ENCODE results near the gene PSMG1.

GRCh38 chr21:39216290-39216689, 33.0 kb upstream of the PSMG1 start:
- TF ChIP-seq CTCF (IDR thresholded peaks at IDR 0.05; ENCODE audit: insufficient read depth, low read depth, low read length), result no peak
- no peak for TF ChIP-seq EZH2 (IDR thresholded peaks at IDR 0.05; ENCODE audit: insufficient read depth, low read length)

Measured in astrocyte (in vitro differentiated cells and primary cell).